Heart left ventricle (tissue), 16 donors: ENCODE data around the gene COL16A1. TPM values are rescaled to one million over a fixed set of nuclear protein-coding genes. Genes with fewer than 3 reads are reported as not detected.
A peak's percentile ranks its signal among the peaks of the same experiment; 100 is the strongest.

Experiments used
- ATAC-seq, 4 donors: fragments of 200-7000 bp; cut with Tn5 transposase; one replicate each; pipeline ENCODE4 v1.9.1; 2020 to 2022; ENCODE audit warnings: moderate library complexity in 4 of 4, mild to moderate bottlenecking in 3 of 4, moderate number of reproducible peaks in 1 of 4
- DNase-seq, 5 donors: peaks; one replicate each; pipeline ENCODE4 v3.0.0-alpha.2; 2020
- H3K27ac ChIP-seq, 12 donors: fragments of 200-600 bp; sonication (generic) in 4 of 12; one replicate each; pipeline versions ENCODE4 v1.5.0 to v1.8.0; 2016 to 2022; ENCODE audit warnings: mild to moderate bottlenecking in 2 of 12
- H3K27me3 ChIP-seq, 9 donors: fragments of 200-600 bp; sonication (generic) in 2 of 9; one replicate each; pipeline versions ENCODE4 v1.5.1 to v1.8.0; 2016 to 2022; ENCODE audit warnings: mild to moderate bottlenecking in 3 of 9
- H3K36me3 ChIP-seq, 9 donors: fragments of 200-600 bp; sonication (generic) in 2 of 9; one replicate each; pipeline versions ENCODE4 v1.5.0 to v1.8.0; 2018 to 2022; ENCODE audit warnings: mild to moderate bottlenecking in 2 of 9
- H3K4me1 ChIP-seq, 12 donors: fragments of 200-600 bp; sonication (generic) in 4 of 12; one replicate each; pipeline versions ENCODE4 v1.5.0 to v1.8.0; 2016 to 2022; ENCODE audit warnings: mild to moderate bottlenecking in 3 of 12
- H3K4me3 ChIP-seq, 12 donors: fragments of 200-600 bp; sonication (generic) in 4 of 12; one replicate each; pipeline versions ENCODE4 v1.5.0 to v1.8.0; 2017 to 2022; ENCODE audit warnings: mild to moderate bottlenecking in 9 of 12, moderate library complexity in 4 of 12
- H3K9me3 ChIP-seq, 12 donors: fragments of 200-600 bp; sonication (generic) in 4 of 12; one replicate each; pipeline versions ENCODE4 v1.5.0 to v1.8.0; 2016 to 2022; ENCODE audit warnings: mild to moderate bottlenecking in 1 of 12
- CTCF ChIP-seq, 12 donors: fragments of 200-600 bp; sonication (generic) in 4 of 12; IDR thresholded peaks; one replicate each; pipeline versions ENCODE4 v1.5.0 to v1.8.0; 2018 to 2022; ENCODE audit warnings: antibody characterized with exemption in 12 of 12, mild to moderate bottlenecking in 5 of 12
- POLR2A ChIP-seq, 2 donors: fragments of 450-650 bp; IDR thresholded peaks; one replicate each; pipeline ENCODE4 v1.6.1; 2017; ENCODE audit warnings: antibody characterized with exemption in 2 of 2, mild to moderate bottlenecking in 2 of 2, moderate library complexity in 2 of 2
- WGBS, 4 donors: extraction: QIAGEN DNeasy Blood & Tissue Kit in 2 of 4; methylation state at CpG; one replicate each; pipeline versions ENCODE4 v1.1.5 to v1.1.7; 2013 to 2018; 5-methylcytosine and 5-hydroxymethylcytosine counted together
- intact Hi-C, 10 donors: fragments of 100-400 bp; cut with DNase I; formaldehyde crosslinking; loops; one replicate each; pipeline versions ENCODE4 v1.11.1 to v1.14.2; 2022
- polyA plus RNA-seq, 2 donors: library from polyadenylated mRNA; stranded (reverse); fragments of 200-250 nt; gene quantifications; one replicate each; pipeline ENCODE4 v1.2.3, GENCODE V29; 2013
- total RNA-seq, 9 donors: library from RNA; depleted of rRNA in 2 of 9; stranded (reverse); fragments of >200 nt in 2 of 9; fragmentation: NEBNext Ultra II Directional in 3 of 9; extraction: Animal tissue kit (Norgen Biotek cat#: 25700) in 3 of 9; gene quantifications; one replicate each; pipeline versions ENCODE4 v1.1.0 to v1.2.4, GENCODE V29; 2016 to 2023
- donor health status: ischemic (EF 13 %, LVEDD 7.1; RV severe dilation, severe dysfunction).
- donor health status: healthy with polysubstance abuse.
- donor health status: DM: no; HTN: yes; CAD: no.
- donor health status: DM: no; HTN: no; CAD: no.
- donor health status: ischemic (EF 25% LVEDD 6.9; RV normal size, moderate dysfunction).
- donor health status: ischemic (EF 25% LVEDD 5.7; RV mildly dilated, moderate dysfunction).
- donor health status: healthy.
- donor health status: DM: yes; HTN: yes; CAD: no.
- donor health status: ischemic (EF 35%, LVEDD 5.7; RV mildly dilated, moderate dysfunction).
- donor health status: nonischemic (EF 11% LVEDD 7.7; RV severe dilation, severe dysfunction).
- donor health status: DM: yes; HTN: yes; CAD: no.
- donor health status: PGD.
- donor health status: ischemic (EF 29% LVEDD 5.4; RV normal size, mild dysfunction).
- donor health status: nonischemic (EF 23%, LVEDD 6.1; RV moderate dilation, normal function).

COL16A1 gene
- total and polyA plus RNA-seq, 11 donors, result 7.5 to 24.1 (median 13.1) TPM

DNA sequence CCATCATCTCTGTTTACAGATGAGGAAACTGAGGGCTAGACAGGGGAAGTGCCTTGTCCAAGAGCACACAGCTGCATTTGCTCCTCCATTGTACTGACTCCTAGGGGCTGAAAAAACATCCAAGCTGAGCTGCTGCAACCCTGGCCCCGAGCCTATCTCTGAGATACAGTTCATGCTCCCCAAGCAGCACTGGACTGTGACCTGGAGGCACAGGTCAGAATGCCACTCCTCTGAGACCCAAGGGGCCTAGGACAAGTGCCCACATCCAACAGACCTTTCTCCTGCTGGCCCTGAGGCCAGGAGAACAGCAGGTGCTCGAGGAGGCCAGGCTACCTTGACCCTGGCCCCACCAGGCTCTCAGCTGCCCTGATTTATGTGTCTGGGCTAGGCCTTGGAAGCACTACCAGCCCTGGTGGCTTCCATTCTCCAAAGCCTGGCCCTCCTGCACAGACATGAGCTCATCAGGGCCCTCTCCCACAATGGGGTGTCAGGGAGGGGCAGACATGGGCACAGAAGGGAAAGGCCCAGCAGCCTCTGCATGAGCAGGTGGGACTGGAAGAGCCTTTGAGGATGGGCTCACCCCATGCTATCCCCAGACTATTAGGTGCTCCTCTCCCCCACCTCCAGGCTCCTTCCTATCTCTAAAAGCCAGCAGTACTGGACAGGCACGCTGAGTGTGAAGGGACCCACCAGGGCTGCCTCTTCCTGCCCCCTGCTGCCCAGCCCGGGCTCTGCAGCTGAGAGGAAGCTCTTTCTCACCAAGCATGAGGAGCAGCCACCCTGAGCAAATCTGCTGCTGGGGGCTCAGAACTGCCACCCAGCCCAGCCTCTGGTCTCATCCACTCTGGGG, 41.5 kb upstream of the COL16A1 start:
- peaks cover 0 to 39% (median 8%) of the 10 kb centered on the region in 12 donors for H3K4me1 ChIP-seq
- DNase-seq (peak; percentile 50 to 80 (median 69)), ATAC-seq (peak in 3 of 4 donors; percentile 66 to 81 (median 75))
- 28 to 49% (median 41%) methylated on average over 3 to 4 of the region's 4 CpGs for WGBS, 4 donors
- no peak overlapping the region for H3K4me3 ChIP-seq
- no peaks in the 10 kb centered on the region for H3K27me3 ChIP-seq
- intact Hi-C loops, result loop anchor here in 6 of 10 donors (2.0 to 10.0 kb wide), 6 partner anchors 31 to 83 kb away; no protein-coding TSS in a partner anchor
- H3K9me3 ChIP-seq, result no peaks in the 10 kb centered on the region
- no peak overlapping the region for H3K27ac ChIP-seq
- TF ChIP-seq POLR2A (IDR thresholded peaks at IDR 0.05) (no peak), CTCF (IDR thresholded peaks at IDR 0.05) (peak; percentile 59 to 84 (median 69))
- H3K36me3 ChIP-seq, result no peaks in the 10 kb centered on the region

DNA sequence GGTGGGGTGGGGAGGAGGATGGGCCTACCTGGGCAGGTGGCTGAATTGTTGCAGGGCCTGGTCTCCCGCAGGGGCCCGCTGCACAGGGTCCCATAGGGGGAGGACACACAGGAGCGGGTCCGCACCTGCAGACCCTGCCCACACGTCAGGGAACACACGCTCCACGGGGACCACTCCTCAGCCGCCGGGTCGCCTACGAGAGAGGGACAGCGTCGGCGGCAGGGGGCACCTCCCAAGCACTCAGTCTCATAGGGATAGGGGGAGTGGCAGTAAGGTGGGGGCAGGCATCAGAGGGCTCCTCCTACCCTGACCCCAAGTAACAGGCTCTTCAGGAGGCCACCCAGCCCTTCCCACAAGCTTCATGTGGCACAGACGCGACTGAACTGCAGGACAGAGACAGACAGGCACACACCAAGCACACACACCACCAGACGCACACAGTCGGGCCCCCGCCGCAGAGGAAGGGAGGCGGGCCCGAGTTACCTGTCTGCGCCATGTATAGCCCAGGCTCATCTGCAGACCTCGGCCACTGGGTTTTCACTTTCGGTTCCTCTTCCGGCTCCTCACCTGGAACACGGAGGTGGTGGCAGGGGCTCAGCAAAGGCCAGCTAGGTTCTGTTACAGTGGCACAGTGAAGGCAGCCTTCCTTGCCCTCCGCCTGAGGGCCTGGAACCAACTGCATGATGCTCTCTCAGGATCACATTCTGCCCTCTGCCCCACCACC, 40.5 kb upstream of the COL16A1 start:
- no peaks in the 10 kb centered on the region for H3K27me3 ChIP-seq
- no peak for TF ChIP-seq POLR2A (IDR thresholded peaks at IDR 0.05)
- no peak for TF ChIP-seq CTCF (IDR thresholded peaks at IDR 0.05)
- H3K9me3 ChIP-seq, result no peaks in the 10 kb centered on the region
- WGBS, 4 donors, result 89 to 93% (median 92%) methylated on average over 19 to 28 of the region's 28 CpGs
- H3K4me3 ChIP-seq, result no peak overlapping the region
- no peak for DNase-seq
- no peak overlapping the region for H3K27ac ChIP-seq
- ATAC-seq, result no peak
- H3K4me1 ChIP-seq, result peaks cover 0 to 34% (median 5%) of the 10 kb centered on the region in 12 donors
- no peaks in the 10 kb centered on the region for H3K36me3 ChIP-seq
- intact Hi-C loops, result loop anchor here in 3 of 10 donors (2.0 to 10.0 kb wide), 3 partner anchors 30 to 80 kb away; no protein-coding TSS in a partner anchor

DNA sequence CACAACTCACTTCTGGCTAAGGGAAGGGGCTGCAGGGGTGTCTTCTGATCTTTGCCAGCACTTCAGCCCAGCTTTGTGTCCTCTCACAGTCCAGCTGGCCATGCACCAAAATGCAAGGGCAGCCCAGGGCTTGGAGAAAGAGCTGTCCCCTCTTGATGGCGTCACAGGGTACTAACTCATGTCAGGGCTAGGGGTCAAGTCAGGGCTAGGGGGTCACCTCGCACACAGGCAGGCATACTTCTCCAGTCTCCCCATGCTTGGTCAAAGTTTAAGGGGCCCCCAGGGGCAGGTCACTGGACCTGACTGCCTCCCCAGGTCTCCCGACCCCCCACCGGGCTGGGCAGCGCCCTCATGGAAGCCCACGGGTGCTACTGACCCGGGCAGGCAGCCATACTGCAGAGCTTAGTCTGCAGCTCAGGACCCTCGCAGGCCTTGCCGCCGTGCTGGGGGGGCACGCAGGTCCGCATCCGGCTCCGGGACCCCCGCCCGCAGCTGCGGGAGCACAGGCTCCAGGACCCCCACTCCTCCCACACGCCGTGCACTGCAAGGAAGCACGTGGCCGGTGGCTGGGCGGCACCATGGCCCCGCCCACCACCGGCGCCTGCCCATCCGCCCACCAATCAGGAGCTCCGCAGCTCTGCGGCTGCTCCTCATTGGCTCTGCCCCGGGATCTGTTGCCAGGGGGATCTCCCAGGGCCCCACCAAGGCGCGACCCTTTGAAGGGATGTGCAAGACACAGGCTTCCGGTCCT, 38.8 kb upstream of the COL16A1 start:
- intact Hi-C loops, result loop anchor here in 1 of 10 donors (10.0 kb wide), 1 partner anchor 78 kb away; no protein-coding TSS in a partner anchor
- Histone ChIP-seq H3K36me3 (no peaks in the 10 kb centered on the region), H3K27ac (no peak overlapping the region), H3K27me3 (no peaks in the 10 kb centered on the region), H3K4me1 (peaks cover 0 to 26% (median 3%) of the 10 kb centered on the region in 12 donors), H3K9me3 (no peaks in the 10 kb centered on the region), H3K4me3 (no peak overlapping the region)
- WGBS, 4 donors, result 83 to 88% (median 85%) methylated on average over 17 to 32 of the region's 32 CpGs
- no peak for ATAC-seq
- DNase-seq, result no peak
- no peak for TF ChIP-seq CTCF (IDR thresholded peaks at IDR 0.05)
- no peak for TF ChIP-seq POLR2A (IDR thresholded peaks at IDR 0.05)
